Suprapubic skin (tissue), 4 donors: ENCODE results near the gene TRIM26. TPM values are rescaled to one million over a fixed set of nuclear protein-coding genes. Genes with fewer than 3 reads are reported as not detected.

ENCODE experiments used
- DNase-seq, 2 donors: peaks; one replicate each; pipeline ENCODE4 v3.0.0-alpha.2; 2019; ENCODE audit warnings: low spot score in 2 of 2
- H3K27ac ChIP-seq: fragments of 200-600 bp; sonication (generic); one replicate; pipeline ENCODE4 v1.5.1; 2019
- H3K27me3 ChIP-seq: fragments of 200-600 bp; sonication (generic); one replicate; pipeline ENCODE4 v1.5.1; 2019
- H3K36me3 ChIP-seq: fragments of 200-600 bp; sonication (generic); one replicate; pipeline ENCODE4 v1.5.1; 2019
- H3K4me1 ChIP-seq: fragments of 200-600 bp; sonication (generic); one replicate; pipeline ENCODE4 v1.5.1; 2019
- H3K4me3 ChIP-seq: fragments of 200-600 bp; sonication (generic); one replicate; pipeline ENCODE4 v1.5.1; 2019; ENCODE audit warnings: mild to moderate bottlenecking
- H3K9me3 ChIP-seq: fragments of 200-600 bp; sonication (generic); one replicate; pipeline ENCODE4 v1.5.1; 2019
- EP300 ChIP-seq: sonication (generic); formaldehyde crosslinking; IDR thresholded peaks from one replicate; pipeline ENCODE4 v1.6.1; 2017; ENCODE audit warnings: antibody characterized with exemption
- POLR2A ChIP-seq, 2 donors: fragments of 450-650 bp; IDR thresholded peaks; one replicate each; pipeline ENCODE4 v1.6.1; 2017; ENCODE audit warnings: antibody characterized with exemption in 2 of 2, mild to moderate bottlenecking in 2 of 2, moderate library complexity in 2 of 2
- POLR2AphosphoS5 ChIP-seq, 3 donors: sonication (generic); formaldehyde crosslinking; IDR thresholded peaks; one replicate each; pipeline ENCODE4 v1.6.1; 2017; ENCODE audit warnings: antibody characterized with exemption in 3 of 3
- WGBS: methylation state at CpG from one replicate; pipeline ENCODE4 v1.1.5; 2018; 5-methylcytosine and 5-hydroxymethylcytosine counted together
- total RNA-seq, 4 donors: library from RNA; depleted of rRNA; stranded (reverse); fragments of >200 nt; gene quantifications; one replicate each; pipeline ENCODE4 v1.1.0, GENCODE V29; 2016
- TF ChIP-seq, protein P1 (sequence below), 2 donors: fragments of 200-600 bp in 1 of 2; fragments of 450-650 bp in 1 of 2; sonication (generic) in 1 of 2; IDR thresholded peaks; one replicate each; pipeline ENCODE4 v1.5.1; 2016 to 2019; ENCODE audit warnings: antibody characterized with exemption in 2 of 2, mild to moderate bottlenecking in 1 of 2, moderate library complexity in 1 of 2

The TRIM26 gene
- total RNA-seq, 4 donors from 2014 or later = 61.3 to 79.0 (median 72.5) TPM

DNA sequence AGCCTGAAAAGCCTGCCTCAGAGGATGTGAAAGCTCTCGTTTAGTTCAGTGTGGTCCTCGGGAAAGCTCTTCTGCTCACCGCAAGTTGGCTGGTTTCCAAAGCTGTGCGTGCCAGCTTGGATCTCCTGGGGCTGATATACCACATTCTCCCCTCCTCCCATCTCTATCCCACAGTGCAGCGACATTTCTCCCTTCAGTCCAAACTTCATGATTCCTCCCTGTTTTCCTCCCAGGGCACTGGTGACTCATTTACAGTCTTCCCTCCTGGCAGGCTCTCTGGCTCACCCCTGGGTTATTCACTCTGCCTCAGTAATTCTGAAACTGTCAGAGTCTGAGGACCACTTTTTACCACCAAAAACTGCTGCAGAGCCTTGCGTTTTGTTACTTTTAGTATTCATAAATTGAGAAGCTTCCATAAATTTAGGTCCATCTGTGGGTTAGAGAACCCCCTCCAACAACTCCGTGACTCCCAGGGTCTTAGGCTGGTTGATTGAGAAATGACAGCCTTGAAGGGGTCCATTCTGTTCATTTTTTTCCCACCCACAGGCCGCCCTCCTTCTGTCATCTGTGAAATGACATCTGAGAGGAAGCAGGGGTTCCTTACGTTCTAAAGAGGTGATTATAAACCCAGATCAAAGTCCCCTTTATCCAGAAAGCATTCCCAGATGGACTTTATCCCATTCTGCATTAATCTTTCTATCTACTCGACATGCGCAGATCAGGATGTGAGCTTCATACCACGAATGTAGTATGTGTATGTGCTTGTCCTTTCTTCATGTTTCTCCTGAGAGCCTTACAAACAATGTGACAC is 58.3 kb downstream of the TRIM26 start:
- H3K9me3 ChIP-seq = no peaks in the 10 kb centered on the region
- peaks cover 3% of the 10 kb centered on the region for H3K27me3 ChIP-seq
- H3K4me1 ChIP-seq = peaks cover 8% of the 10 kb centered on the region
- H3K4me3 ChIP-seq = no peak overlapping the region
- no peak for TF ChIP-seq POLR2AphosphoS5 (IDR thresholded peaks at IDR 0.05)
- TF ChIP-seq, protein P1, sequence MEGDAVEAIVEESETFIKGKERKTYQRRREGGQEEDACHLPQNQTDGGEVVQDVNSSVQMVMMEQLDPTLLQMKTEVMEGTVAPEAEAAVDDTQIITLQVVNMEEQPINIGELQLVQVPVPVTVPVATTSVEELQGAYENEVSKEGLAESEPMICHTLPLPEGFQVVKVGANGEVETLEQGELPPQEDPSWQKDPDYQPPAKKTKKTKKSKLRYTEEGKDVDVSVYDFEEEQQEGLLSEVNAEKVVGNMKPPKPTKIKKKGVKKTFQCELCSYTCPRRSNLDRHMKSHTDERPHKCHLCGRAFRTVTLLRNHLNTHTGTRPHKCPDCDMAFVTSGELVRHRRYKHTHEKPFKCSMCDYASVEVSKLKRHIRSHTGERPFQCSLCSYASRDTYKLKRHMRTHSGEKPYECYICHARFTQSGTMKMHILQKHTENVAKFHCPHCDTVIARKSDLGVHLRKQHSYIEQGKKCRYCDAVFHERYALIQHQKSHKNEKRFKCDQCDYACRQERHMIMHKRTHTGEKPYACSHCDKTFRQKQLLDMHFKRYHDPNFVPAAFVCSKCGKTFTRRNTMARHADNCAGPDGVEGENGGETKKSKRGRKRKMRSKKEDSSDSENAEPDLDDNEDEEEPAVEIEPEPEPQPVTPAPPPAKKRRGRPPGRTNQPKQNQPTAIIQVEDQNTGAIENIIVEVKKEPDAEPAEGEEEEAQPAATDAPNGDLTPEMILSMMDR (IDR thresholded peaks at IDR 0.05) = no peak
- TF ChIP-seq POLR2A (IDR thresholded peaks at IDR 0.05) = no peak
- no peak for TF ChIP-seq EP300
- H3K27ac ChIP-seq = no peak overlapping the region
- no peaks in the 10 kb centered on the region for H3K36me3 ChIP-seq
- DNase-seq = no peak
- 43% methylated on average over 12 of the region's 12 CpGs for WGBS

DNA sequence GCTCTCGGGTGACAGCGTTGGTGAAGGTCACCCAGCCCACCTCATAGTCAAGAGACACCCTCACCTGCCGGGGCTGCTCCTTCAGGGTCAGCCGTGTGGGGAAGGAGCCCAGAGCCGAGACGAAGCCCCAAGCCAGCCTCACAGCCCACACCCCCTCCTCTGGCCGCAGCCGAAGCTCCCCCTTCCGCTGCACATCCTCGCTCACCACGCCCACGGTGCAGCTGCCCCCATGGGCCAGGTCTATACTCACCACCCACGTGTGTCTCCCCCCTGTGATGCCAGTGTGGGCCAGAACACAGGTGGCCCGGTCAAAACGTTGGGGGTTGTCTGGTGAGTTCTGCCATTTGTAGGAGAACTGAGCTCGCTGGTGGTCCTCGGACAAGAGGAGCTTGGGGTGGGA is 59.1 kb downstream of the TRIM26 start:
- H3K36me3 ChIP-seq = no peaks in the 10 kb centered on the region
- H3K9me3 ChIP-seq = no peaks in the 10 kb centered on the region
- peaks cover 3% of the 10 kb centered on the region for H3K27me3 ChIP-seq
- no peak for DNase-seq
- 85% methylated on average over 11 of the region's 17 CpGs for WGBS
- TF ChIP-seq, protein P1 (IDR thresholded peaks at IDR 0.05) = no peak
- TF ChIP-seq POLR2AphosphoS5 (IDR thresholded peaks at IDR 0.05) (no peak), POLR2A (IDR thresholded peaks at IDR 0.05) (no peak), EP300 (no peak)
- H3K27ac ChIP-seq = no peak overlapping the region
- H3K4me3 ChIP-seq = no peak overlapping the region
- H3K4me1 ChIP-seq = peaks cover 8% of the 10 kb centered on the region

DNA sequence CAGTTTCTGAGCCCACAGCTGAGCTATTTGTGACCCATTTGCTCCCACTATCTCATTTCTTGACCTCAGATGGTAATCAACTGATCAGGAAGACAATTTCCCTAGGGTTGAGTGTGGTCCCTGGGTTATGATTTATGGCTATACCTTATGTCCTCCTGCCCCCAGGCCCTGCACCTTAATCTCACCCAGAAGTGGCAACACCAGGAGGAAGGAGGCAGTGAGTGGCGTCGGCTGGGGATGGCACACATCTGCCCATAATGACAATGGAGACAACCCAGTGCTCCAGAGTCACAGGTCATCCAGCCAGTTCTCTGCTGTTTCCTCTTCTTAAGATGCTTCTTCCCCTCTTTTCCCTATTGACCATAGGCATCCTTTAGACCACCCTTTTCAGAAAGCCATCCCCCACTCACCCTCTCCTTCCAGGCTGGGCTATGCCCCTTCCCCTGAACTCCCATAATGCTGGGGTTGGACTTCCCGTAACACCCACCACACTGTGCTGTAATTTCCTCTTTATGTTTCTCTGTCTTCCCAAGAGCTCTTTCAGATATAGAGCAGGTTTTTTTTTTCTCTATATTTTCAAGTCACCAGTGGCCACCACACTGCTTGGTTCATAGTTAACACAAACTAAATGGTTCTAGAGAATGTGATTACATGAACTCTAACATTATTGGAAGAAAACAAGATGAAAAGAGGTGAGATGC is 60.1 kb downstream of the TRIM26 start:
- H3K4me3 ChIP-seq = no peak overlapping the region
- 78% methylated on average over 3 of the region's 3 CpGs for WGBS
- H3K36me3 ChIP-seq = no peaks in the 10 kb centered on the region
- no peaks in the 10 kb centered on the region for H3K9me3 ChIP-seq
- H3K4me1 ChIP-seq = peaks cover 8% of the 10 kb centered on the region
- TF ChIP-seq, protein P1 (IDR thresholded peaks at IDR 0.05) = no peak
- no peak for TF ChIP-seq EP300
- no peak for TF ChIP-seq POLR2AphosphoS5 (IDR thresholded peaks at IDR 0.05)
- no peak for TF ChIP-seq POLR2A (IDR thresholded peaks at IDR 0.05)
- no peak overlapping the region for H3K27ac ChIP-seq
- no peaks in the 10 kb centered on the region for H3K27me3 ChIP-seq
- no peak for DNase-seq

DNA sequence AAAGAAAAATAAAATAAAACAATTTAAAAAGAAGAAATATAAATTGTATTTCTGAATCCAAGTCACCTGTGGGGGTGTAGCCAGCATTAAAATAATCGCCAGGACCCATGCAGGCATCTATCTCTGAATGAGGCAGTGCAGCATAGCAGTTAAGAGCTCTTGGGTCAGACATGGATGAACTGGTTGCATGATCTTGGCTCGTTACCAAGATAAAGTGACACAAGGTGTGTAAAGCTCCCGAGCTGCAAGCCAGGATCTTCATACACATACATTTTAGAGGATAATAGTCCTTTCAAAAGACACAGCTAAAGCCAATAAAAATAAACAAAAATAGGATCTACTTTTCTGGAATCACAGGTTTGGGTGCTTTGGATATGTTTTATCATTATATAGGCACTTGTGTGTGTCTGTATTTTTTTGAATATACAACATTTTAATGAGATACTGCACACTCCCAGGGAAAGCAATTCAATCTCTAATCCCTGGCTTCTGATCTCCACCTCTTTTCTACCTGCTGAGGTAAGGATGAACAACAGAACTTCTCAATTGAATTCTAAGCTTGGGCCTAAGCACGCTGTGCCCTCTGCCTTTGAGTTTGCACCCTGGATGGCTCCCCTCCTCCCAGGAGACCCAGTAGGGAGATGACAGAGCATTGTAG is 61.1 kb downstream of the TRIM26 start:
- Histone ChIP-seq H3K4me3 (no peak overlapping the region), H3K9me3 (no peaks in the 10 kb centered on the region), H3K4me1 (peaks cover 8% of the 10 kb centered on the region), H3K27ac (no peak overlapping the region), H3K36me3 (no peaks in the 10 kb centered on the region), H3K27me3 (peaks cover 6% of the 10 kb centered on the region)
- TF ChIP-seq EP300 (no peak), POLR2A (IDR thresholded peaks at IDR 0.05) (no peak), POLR2AphosphoS5 (IDR thresholded peaks at IDR 0.05) (no peak)
- TF ChIP-seq, protein P1 (IDR thresholded peaks at IDR 0.05) = no peak
- 65% methylated on average over 4 of the region's 4 CpGs for WGBS
- DNase-seq = no peak

DNA sequence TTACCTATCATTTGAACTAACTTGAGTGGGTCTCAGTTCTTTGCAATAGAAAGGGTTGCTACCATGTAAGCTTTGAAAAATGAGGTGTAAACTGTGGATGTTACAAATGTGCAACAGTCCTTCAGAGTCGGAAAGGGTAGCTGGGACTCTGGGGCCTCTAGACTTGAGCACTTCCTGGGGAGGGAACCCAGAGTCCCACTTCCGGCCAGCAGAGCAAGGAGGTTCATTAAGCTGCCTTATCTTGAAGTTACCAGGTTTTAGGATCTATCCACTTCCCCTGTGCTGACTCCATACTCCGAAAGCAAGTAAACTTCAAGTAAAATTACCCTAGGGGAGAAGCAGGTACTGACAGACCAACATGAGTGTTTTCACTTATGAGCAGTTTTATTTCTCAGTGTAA is 61.6 kb downstream of the TRIM26 start:
- H3K27ac ChIP-seq = no peak overlapping the region
- H3K36me3 ChIP-seq = no peaks in the 10 kb centered on the region
- no peak for DNase-seq
- H3K4me1 ChIP-seq = peaks cover 8% of the 10 kb centered on the region
- TF ChIP-seq, protein P1 (IDR thresholded peaks at IDR 0.05) = no peak
- TF ChIP-seq EP300 = no peak
- TF ChIP-seq POLR2A (IDR thresholded peaks at IDR 0.05) = no peak
- TF ChIP-seq POLR2AphosphoS5 (IDR thresholded peaks at IDR 0.05) = no peak
- H3K27me3 ChIP-seq = peaks cover 10% of the 10 kb centered on the region
- 68% methylated on average over 3 of the region's 3 CpGs for WGBS
- no peak overlapping the region for H3K4me3 ChIP-seq
- no peaks in the 10 kb centered on the region for H3K9me3 ChIP-seq
